HG02759 (cell line): ENCODE data around the gene OXLD1.
"Not testable (repeated sequence)": the region's sequence is repeated elsewhere in the genome, so short reads cannot be mapped to it uniquely, and the experiment has no call there.

Experiments
- ATAC-seq: cut with Tn5 transposase; IDR thresholded peaks from one replicate; pipeline ENCODE4 v1.9.1; 2021; ENCODE audit warnings: mild to moderate bottlenecking, moderate library complexity; ENCODE audit not compliant: unreplicated experiment

OXLD1 gene

GRCh38 chr17:81621494-81622130 is 44.8 kb downstream of the OXLD1 start:
- ATAC-seq = no peak

- ATAC-seq = not testable (repeated sequence)
Measured at GRCh38 chr17:81618307-81618706, 48.1 kb downstream of the OXLD1 start.

- ATAC-seq = no peak
Measured at GRCh38 chr17:81616877-81617276, 49.5 kb downstream of the OXLD1 start.

- ATAC-seq = no peak
Measured at GRCh38 chr17:81615401-81615930, 50.9 kb downstream of the OXLD1 start.
